SIG-M5 treated with dmso at 0.1 percent for 504 hours (cell line): ENCODE measurements around the gene MAP2K3.
"Not testable (repeated sequence)": the region's sequence is repeated elsewhere in the genome, so short reads cannot be mapped to it uniquely, and the experiment has no call there.

Experiments used
- DNase-seq: peaks from one replicate; lab custom pipeline; 2025; ENCODE audit not compliant: unreplicated experiment; lab: John Stamatoyannopoulos, UW

MAP2K3 gene

DNA sequence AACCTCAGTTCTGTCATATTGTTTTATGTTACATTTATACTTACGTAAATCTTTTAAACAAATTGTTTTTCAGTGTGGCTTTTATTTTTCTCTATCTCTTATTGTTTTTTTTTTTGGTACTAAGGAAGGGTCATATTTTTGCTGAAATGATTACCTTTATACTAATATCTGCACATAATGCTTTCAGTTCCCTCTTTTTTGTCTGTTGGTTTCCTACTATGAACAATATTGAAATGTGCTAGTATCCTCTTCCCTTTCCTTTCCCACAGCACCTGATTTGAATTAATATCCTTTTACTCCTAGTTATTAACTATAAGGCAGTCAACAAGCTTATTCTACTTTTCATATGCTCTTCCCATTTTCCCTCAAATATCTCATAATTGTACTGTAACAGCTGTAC, 43.4 kb downstream of the MAP2K3 start:
- DNase-seq: not testable (repeated sequence)

DNA sequence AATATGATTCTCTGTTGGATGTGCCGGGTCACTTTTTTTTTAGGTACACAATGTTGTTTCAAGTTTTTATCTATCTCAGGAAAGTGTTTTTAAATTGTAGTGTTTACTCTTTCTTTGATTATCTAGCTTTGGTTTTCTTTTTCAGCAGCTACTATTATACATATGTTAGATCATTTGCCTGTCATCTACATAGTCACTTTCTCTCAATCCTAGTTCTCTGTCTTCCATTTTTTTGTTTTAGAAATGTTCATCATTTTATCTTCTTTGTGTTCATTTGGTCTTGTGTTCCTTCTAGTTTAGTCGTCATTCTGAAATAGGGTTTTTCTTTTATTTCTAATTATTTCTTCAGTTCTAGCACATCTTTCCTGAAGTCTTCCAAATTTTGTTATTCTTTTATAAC, 44.3 kb downstream of the MAP2K3 start:
- not testable (repeated sequence) for DNase-seq

DNA sequence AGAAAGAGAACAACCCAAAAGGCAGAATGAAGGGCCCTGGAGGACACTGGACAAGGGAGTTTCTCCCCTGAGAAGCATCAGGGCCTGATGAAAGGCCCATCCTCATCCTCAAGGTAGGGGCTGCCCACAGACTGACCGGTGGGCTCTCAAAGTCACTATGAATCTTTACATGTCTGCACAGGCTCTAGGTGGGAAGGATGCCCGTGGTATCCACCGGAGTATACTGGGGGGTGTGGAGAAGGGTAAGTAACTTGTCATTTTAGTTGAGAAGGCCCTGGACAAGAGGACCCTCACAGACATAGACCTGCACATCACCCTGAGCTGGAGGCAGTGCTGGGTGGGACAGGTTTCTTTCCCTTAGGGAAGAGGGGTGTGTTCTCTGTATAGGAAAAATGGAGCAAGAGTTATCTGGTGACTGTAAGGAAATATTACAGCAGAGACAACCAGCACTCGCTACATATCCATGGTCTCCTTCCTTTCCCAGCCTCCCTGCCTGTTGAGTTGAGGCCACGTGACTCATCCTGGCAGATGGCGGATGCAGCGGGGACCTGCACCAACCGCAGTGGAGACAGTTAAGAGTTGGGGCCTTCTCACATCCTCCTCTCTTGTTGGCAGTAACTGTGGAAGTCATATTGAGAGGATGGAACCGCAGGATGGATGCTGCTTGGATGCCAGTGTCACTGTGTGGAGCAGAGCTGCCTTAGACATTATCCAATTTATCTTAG, 46.1 kb downstream of the MAP2K3 start:
- DNase-seq: no peak

DNA sequence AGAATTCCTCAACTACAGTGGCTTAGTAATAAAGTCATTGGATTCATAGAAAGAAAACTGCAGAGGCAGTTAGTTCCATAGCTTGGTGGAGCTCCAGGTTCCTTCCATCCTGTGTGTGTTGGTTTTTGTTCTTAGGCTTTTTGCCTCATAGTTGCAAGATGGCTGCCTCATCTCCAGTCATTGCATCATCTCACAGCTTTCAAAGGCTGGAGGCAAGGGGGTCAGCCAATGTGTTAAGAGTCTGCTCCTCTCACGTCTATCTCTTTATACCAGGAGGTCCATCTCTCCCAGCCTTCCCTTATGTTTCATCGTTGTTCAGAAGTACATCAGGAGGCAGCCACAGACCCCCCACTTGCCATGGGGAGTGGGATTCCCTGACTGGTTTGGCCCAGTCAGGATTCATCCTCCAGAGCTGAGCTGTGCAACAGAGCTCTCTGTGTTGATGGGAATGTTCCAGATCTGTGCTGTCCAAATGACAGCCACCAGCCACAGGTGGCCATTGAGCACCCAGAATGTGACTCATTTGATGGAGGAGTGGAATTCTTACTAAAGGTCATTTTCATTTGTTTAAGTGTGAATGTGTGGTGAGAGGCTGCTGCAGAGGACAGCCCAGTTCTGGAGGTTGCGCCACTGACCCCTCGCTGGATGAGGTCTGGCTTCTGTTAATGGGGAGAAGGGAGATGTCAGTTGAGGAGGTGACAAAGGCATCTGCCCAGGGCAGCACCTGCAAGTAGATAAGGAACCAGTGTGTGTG, 52.2 kb downstream of the MAP2K3 start:
- not testable (repeated sequence) for DNase-seq

DNA sequence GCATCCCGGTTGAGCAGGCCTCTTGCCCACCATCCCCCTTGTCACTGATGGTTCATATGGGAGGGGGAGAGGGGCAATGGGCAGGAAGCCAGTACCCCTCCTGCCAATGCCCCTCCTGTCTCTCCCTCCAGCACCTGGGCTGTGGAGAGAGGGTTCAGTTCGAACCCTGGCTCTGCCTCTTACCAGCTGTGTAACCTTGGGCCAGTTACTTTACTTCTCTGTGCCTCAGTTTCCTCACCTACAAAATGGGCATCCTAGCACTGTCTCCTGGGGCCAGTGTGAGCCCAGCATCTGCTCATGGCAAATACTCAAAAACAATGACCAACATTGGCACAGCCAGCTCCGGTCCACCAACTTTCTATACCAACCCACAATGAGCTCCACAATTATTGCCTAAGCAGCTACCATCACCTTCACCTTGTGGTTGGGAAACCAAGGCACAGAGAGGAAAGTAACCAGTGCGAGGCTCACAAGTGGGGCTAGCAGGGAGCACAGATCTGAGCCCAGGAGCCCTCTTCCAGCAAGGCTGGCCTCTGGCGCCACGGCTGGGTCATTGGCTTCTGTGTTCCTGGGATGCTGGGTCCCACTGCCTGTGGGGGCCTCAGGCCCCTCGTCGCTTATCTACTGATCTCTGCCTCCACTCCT, 53.6 kb downstream of the MAP2K3 start:
- DNase-seq: not testable (repeated sequence)

DNA sequence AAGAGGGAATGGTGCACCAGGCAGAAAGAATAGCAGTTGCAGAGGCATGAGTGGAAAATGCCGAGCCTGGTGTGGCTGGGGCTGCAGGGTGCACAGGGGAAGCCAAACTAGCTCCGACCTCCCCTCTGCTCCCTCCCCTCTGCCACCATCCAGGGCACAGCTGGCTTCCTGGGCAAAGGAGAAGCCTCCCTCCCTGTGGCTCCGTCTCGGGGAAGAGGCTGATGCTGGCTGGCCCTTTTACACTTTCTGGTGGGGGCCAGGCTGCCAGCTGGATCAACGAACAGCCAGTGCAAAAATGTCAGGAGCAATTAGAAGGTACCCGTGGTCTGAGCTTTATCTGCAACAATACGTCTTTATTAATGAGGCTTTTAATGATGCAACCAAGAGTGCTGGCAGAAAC, 54.5 kb downstream of the MAP2K3 start:
- no peak for DNase-seq

DNA sequence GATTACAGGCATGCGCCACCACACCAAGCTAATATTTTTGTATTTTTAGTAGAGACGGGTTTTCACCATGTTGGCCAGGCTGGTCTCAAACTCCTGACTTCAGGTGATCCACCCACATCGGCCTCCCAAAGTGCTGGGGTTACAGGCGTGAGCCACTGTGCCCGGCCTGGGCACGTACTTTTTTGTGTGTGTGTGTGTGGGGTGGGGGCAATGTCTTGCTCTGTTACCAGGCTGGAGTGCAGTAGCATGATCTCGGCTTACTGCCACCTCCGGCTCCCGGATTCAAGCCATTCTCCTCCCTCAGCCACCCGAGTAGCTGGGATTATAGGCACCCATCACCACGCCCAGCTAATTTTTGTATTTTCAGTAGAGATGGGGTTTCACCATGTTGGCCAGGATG, 55.1 kb downstream of the MAP2K3 start:
- not testable (repeated sequence) for DNase-seq

DNA sequence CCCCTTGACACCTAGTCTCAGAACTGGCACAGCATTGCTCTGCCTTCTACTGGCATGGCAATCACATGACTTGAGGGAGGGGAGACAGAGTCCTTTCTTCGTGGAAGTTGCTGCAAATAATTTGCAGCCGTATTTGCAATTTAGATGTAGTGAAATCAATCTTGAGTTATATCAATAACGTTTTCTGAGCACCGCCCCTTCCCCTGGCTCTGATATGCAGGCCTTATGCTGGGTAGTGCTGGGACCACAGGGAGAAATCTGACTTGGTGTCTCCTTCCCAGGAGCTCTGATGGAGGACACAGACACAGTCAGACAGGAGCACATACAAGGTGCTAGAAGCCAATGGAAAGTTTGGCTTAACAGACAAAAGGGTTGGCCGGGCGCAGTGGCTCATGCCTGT, 55.9 kb downstream of the MAP2K3 start:
- not testable (repeated sequence) for DNase-seq

DNA sequence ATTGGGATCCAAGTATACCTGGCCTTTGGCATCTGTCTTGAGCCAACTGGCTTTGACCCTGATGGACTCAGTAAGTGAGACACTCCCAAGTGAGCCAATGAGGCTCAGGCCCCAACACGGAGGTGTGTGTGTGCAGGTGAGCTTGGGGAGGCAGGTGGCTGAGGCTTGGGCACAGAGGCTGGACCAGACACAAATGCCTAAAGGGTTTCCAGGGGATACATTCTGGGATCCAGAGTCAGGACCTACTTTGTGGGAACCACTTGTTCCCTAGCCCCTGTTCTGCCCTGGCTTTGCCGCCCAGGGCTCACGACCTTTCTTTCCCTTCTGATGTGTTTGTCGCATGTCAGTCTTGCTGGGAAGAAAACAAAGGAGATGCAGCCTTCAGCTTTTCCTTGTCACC, 56.8 kb downstream of the MAP2K3 start:
- DNase-seq: not testable (repeated sequence)

DNA sequence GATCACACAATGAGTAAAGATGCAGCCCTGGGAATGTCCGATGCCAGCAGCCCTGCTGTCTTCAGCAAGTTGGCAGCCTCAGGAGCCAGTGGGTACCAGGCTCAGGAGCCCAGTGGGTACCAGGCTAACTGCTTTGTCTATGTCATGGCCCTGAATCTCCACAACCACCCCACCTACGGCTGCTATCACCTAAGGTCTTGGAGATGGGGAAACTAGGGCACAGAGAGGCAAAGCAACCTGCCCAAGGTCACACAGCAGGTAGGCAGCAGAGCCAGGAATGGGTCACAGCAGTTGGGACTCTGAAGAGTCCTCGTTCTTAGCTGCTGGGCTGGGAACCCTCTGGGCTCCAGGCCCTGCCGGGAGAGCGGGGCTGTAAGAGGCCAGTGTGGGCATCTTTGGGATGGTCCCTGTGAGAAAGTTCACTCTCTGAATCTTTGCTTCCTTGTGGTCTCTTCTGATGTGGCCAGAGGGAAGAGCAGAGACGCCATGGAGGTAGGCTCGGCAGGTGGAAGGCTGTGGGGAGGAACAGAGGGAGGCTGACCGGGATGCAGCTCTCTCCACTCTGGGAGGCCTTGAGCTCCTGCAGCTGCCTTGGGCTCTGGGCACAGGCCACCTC, 57.5 kb downstream of the MAP2K3 start:
- DNase-seq: not testable (repeated sequence)

DNA sequence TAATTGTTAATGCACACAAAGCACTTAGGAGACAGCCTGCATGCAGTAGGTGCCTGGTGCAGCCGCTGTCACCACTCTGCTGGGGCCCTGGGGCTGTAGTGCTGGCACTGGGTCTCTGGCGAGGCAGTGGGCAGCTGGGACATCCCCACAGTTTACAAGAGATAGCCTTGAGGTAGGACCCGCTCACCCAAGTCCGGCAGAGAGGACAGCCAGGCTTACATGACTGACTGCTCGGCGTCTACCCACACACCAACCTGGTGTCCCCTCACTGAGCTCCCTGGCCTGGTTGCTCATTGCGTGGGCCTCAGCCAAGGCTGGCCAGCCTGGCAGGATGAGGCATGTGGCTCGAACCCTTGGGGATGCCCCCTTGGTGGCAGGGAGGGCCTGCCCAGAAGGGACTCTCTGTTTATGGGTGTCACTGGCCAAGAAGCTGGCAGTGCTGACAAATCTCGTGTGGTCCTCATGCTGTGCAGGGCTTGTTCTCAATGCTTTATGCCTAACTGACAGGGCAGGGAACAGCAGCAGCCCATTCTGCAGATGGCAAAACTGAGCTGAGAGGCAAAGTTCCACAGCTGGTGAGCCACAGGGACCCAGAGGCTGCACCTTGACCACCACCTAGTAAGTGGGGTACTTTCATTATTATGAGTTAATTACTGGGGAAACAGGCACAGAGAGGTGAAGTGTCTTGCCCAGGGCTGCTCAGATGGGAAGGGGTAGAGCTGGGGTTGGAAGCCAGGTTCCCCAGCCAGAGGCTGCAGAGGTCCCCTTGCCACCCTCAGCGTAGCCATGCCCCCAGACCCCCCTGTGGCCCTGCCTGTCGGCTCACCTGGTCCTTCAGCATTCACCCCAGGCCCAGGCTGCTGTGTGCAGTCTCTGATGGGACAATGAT, 58.8 kb downstream of the MAP2K3 start:
- DNase-seq: not testable (repeated sequence)

DNA sequence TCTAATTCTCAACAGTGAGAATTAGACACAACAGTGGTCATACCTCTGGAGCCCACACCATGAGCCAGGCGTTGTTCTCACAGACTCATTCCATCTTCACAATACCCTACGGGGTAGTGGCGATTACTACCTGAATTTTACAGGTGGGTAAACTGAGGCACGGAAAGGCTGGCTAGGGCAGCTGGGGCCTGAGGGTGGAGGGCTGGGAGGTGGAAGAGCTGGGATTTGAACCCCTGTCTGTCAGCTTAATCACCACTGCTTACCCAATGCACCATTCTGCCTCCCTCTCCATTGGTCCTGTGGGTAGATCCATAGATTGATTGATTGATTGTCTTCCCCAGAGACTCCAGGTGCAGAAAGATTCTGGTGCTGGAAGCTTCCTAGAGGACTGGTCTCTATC, 60.3 kb downstream of the MAP2K3 start:
- not testable (repeated sequence) for DNase-seq

DNA sequence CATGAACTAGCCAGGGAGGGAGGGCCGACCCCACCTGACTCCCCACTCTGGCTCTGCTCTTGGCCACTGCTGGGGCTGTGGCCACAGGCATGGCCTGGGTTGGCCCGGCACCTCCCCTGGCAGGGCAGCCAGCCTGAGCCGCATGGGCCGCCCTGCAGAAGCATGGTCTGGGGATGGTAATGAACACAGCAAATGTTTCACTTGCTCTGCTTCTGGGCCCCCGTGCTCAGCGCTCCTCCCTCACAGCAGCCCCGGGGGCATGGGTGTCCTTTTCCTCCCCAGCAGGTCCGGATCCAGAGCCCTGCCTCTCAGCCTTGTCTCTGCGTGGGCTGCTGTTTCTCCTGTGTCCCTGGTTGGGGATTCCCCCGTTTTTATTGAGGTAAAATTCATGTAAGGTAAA, 60.7 kb downstream of the MAP2K3 start:
- DNase-seq: no peak

DNA sequence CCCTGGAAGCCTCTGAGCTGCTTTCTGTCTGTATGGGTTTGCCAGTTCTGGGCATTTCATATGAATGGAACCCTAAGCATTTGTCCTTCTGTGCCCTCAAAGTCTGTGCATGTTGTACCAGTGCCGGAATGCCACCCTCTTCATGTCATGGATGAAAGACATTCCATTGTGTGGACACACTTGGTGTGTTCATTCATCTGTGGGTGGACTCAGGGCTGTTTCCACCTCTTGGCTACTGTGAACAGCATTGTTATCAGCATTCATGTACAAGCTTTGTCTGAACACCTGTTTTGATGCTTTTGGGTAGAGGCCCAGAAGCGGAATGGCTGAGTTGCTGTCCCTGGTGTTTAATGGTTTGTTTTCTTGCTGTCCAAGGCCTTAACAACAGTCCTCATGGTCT, 61.6 kb downstream of the MAP2K3 start:
- not testable (repeated sequence) for DNase-seq

DNA sequence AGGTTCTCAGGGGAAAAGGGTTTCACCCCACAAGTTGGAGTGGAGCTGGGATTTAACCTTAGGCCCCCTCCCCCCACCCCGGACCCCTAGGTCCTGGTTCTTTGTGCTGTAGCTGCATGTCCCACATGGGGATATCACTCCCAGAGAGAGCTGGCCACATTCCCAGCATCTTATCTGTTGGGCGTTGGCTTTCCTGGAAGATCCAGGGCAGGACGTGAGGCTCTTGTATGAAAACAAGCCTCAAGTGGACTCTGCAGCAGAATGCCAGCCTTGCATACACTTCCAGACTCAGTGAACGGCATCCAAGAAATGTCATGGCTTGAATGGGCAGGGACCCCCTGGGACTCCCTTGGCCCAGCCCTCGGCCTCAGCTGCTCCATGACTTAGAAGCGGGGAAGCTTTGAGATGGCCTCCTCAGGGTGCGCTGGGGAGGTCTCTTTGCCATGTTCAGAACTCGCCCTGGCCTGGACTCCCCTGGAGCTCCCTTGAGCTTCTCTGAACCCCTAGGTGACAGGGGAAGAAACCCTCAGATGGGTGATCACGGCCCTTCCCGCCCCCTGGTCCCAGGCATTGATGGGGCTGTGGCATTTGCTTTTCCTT, 62.2 kb downstream of the MAP2K3 start:
- not testable (repeated sequence) for DNase-seq

DNA sequence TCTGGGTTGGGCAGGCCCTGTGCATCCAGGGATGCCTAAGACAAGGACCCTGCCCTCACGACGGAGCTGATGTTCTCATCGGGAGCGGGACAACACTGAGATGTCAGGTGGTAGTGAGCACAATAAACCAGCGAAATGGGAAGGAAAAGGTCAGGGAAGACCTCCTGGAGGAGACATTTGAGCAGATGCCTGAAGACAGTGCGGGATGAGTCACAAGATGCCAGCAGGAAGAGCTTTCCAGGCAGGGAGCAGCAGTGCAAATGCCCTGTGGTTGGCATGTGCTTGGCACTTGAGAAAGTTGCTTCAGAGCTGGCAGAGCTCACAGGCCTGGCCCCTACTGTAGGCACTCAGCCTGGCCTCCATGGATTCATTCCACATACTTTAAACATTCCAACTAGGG, 63.1 kb downstream of the MAP2K3 start:
- DNase-seq: not testable (repeated sequence)

DNA sequence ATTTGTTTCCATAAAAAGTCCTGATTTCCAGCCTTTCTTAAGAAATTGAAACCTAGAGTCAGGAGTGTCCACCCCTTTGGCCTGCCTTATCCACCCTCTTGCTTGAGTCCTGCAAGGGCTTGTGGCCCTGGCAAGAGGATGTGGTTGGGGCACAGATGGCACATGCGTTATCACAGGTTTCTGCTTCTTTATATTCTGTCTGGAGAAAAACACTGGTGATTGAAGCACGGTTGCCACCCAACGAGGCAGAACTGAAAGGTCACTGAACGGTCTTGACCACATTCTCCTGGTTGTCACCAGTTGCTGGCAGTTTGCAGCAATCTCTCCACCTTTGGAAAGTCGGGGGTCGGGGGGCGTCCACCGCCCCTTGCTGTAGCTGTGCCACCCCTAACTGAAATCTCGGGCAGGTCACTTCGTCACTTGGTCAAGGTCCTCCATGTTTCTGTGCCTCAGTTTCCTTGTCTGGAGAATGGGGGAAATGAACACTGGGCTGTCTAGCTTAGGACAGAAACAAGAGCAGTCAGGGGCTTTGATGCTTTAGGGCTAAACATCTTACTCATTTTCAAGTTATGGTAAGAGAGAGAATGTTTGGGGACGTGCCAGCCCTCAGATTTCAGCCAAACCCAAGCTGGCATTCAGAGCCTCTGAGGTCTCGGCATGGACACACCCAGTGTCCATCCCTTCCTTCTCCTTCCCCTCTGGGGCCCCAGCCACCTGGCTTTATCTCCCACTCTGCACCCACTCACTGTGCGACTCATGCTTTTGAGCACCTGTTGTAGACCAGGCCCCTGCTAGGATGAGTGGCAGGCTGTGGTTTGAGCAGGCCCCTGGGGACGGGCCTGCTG, 63.8 kb downstream of the MAP2K3 start:
- not testable (repeated sequence) for DNase-seq

DNA sequence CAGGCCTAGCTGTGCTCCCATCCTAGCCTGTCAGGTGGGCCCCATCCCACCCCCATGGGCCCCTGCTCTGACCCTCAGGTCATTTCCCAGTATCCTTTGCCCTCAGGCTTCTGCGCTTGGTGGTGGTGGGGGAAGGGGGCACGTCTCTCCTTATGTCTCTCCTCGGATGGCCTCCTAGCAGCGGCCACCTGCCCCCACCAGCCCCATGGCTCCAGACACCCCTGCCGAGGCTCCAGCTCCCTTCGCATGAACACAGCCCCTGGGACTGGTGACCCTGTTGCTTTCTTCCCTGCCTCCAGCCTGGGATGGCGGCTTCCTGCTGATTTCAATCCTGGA, 64.4 kb downstream of the MAP2K3 start:
- not testable (repeated sequence) for DNase-seq

DNA sequence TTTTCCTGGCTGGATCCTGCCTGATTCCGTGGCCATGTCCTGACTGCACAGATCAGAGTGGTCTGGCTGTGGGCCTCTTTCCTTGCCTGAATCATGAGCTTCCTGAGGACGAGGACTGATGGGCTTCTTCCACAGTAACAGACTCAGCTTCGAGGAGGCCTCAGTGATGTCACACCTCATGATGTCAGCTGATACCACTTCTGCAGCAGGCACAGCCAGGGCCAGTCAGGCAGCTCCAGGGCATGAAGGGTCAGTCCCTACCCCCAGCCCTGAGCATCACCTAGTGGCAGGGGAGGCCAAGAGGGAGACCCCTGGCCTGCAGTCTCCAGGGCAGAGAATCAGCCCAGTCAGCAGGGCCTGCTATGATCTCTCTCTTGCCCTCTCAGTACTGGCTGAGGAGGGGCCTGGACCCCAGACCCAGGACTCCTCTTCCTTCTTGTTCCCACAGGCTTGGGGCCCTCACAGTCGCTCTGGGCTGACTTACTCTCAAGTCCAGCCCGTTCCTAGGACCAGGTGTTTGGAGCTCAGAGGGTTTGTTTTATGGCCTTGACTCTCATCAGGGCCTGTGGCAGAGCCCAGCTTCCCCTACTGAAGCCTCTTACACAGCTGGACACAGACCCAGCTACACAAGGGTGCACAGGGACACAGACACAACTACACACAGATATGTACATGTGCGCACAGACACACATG, 65.0 kb downstream of the MAP2K3 start:
- not testable (repeated sequence) for DNase-seq
